HG03575 (cell line): ENCODE results near the gene BAG5.
"Not testable (repeated sequence)": the region's sequence is repeated elsewhere in the genome, so short reads cannot be mapped to it uniquely, and the experiment has no call there.

Source experiments
- ATAC-seq: cut with Tn5 transposase; IDR thresholded peaks from one replicate; pipeline ENCODE4 v1.9.1; 2021; ENCODE audit not compliant: unreplicated experiment, insufficient number of reproducible peaks, low FRiP score; ENCODE audit errors: extremely low read depth

The BAG5 gene

GRCh38 chr14:103517174-103517566, 45.3 kb downstream of the BAG5 start:
- ATAC-seq: no peak

GRCh38 chr14:103516426-103517173, 45.9 kb downstream of the BAG5 start:
- no peak for ATAC-seq

GRCh38 chr14:103514596-103515421, 47.6 kb downstream of the BAG5 start:
- no peak for ATAC-seq

- ATAC-seq: no peak
These were observed 49.5 kb downstream of the BAG5 start for GRCh38 chr14:103512701-103513611.

- ATAC-seq: not testable (repeated sequence)
These were observed 50.3 kb downstream of the BAG5 start for GRCh38 chr14:103512180-103512579.

GRCh38 chr14:103510724-103511693, 51.4 kb downstream of the BAG5 start:
- no peak for ATAC-seq

- no peak for ATAC-seq
These were observed 52.4 kb downstream of the BAG5 start for GRCh38 chr14:103509864-103510723.

GRCh38 chr14:103508521-103509329, 53.7 kb downstream of the BAG5 start:
- no peak for ATAC-seq

- no peak for ATAC-seq
These were observed 54.7 kb downstream of the BAG5 start for GRCh38 chr14:103507751-103508150.
